Erythroblast (primary cell): ENCODE results near the gene PTGES.
"Not testable (repeated sequence)": the region's sequence is repeated elsewhere in the genome, so short reads cannot be mapped to it uniquely, and the experiment has no call there.

Experiments used
- DNase-seq, 2 experiments: peaks; one replicate each; lab custom pipeline; 2025; lab: John Stamatoyannopoulos, UW
- GATA1 ChIP-seq: IDR thresholded peaks from 2 replicates; pipeline ENCODE4 v1.6.1; 2011; ENCODE audit warnings: low read depth, mild to moderate bottlenecking, control low read depth, low read length, moderate library complexity
- POLR2A ChIP-seq: IDR thresholded peaks from 2 replicates; pipeline ENCODE4 v1.6.1; 2011; ENCODE audit warnings: mild to moderate bottlenecking, low read length

Gene PTGES, protein sequence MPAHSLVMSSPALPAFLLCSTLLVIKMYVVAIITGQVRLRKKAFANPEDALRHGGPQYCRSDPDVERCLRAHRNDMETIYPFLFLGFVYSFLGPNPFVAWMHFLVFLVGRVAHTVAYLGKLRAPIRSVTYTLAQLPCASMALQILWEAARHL

DNA sequence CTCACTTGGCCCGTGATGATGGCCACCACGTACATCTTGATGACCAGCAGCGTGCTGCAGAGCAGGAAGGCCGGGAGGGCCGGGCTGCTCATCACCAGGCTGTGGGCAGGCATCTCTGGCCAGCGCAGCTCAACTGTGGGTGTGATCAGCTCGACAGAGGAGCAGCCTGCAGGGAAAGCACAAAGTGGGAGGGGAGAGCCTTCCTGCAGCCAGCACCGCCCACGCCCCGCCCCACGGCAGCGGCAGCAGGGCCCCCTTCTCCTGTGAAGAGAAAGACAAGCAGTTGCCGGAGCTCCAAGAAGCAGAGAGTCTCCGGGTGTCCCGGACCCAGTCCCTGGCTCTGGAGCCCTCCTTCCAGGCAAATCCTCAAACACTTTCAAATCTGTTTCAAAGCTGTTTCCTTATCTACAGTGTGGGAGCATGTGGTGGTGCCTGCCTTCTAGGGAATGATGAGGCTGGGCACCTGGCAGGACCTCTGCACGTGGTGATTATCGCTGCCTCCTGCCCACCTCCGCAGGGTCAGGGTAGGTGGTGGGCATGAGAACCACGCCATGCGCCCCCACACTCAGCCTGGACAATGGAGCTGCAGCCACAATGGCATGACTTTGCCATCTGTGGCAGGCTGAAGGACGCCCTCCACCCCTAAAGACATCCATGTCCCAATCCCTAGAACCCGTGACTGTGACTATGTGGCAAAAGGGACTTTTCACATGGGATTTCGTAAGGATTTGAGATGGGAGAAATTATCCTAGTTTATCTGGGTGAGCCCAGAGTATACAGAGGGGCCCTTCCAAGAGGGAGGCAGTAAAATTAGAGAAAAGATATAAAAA lies at the start of gene PTGES:
Gene PTGES, minus strand, starts transcription at position 143 of the 830 bp plus-strand sequence. Its CDS starts 30 bp downstream, at position 113.
- peak; percentile 54 to 64 for DNase-seq
- no peak for TF ChIP-seq POLR2A
- TF ChIP-seq GATA1: no peak

DNA sequence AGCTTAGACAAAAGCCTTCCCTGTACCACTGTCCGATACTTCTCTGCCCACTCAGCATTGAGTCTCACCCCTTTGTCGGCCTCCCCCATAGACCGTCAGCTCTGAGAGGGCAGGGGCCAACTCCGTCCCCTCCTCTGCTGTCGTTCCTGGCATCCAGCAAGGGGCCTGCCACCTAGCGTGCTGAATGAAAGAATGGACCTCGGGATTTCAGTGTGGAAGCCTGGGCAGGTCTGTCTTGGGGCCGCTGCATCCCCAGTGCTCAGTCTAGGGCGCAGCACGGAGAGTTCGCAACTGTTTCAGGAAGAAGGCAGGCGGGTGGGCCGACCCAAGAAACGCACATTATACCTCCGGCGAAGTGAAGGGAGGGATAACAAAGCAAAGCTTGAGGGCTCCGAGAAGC lies 48.7 kb upstream of the PTGES start:
- TF ChIP-seq POLR2A: no peak
- no peak for TF ChIP-seq GATA1
- DNase-seq: no peak

DNA sequence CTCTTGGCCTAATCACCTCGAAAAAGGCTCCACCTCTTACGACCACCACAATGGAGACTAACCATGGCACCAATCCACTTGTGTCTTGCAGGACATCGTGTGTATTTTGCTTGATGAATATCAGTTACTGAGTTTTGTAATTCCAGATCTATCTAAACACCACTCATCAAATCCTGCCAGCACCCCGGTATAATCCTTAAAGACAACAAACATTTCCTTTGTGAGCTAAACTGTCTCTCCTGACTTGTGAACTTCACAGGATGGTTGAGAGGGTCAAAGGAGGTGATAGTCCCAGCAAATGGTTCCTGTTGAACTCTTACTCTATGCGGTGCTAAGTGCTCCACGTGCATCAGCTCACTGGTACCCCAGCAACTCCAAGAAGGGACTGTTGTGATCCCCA lies 46.1 kb upstream of the PTGES start:
- TF ChIP-seq GATA1: no peak
- TF ChIP-seq POLR2A: no peak
- no peak for DNase-seq

DNA sequence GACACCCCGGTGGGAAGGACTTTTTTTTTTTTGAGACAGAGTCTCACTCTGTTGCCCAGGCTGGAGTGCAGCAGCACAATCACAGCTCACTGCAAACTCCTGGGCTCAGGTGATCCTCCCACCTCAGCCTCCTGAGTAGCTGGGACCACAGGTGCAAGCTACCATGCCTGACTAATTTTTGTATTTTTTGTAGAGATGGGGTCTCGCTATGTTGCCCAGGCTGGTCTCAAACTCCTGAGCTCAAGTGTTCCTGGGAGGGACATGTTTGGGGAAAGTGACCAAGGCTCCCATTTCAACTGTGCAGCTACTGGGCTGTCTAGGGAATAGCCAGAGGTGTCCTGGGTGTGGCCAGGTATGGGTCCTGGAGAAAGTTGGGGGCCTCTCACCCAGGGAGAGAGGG lies 43.2 kb upstream of the PTGES start:
- DNase-seq: not testable (repeated sequence)

DNA sequence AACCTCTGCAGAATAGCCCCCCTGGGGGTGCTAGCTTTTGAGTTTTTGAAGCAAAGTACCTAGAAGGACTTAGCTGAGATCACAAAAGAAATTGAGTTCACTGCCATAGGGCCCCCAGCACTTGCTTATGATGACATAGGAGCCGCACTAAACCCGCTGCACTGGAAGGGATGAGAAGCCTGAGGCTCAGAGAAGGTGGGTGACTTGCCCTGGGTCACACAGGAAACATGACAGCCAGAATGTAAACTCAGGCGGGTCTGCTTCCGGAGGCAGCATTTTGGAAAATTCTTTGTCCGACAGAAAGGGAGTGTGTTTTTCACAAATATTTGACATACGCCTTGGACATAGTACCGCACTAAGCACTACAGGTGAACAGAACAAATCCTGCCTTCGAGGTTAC lies 41.7 kb upstream of the PTGES start:
- TF ChIP-seq GATA1 (no peak), POLR2A (no peak)
- no peak for DNase-seq

DNA sequence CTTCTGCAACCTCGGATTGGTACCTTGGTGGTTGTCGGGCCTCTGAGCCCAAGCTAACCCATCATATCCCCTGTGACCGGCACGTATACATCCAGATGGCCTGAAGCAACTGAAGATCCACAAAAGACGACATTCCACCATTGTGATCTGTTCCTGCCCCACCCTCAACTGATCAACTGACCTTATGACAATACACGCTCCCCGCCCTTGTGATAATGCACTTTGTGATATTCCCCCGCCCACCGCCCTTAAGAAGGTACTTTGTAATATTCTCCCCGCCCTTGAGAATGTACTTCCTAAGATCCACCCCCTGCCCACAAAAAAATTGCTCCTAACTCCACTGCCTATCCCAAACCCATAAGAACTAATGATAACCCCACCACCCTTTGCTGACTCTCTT lies 33.6 kb upstream of the PTGES start:
- TF ChIP-seq POLR2A: no peak
- no peak for TF ChIP-seq GATA1

DNA sequence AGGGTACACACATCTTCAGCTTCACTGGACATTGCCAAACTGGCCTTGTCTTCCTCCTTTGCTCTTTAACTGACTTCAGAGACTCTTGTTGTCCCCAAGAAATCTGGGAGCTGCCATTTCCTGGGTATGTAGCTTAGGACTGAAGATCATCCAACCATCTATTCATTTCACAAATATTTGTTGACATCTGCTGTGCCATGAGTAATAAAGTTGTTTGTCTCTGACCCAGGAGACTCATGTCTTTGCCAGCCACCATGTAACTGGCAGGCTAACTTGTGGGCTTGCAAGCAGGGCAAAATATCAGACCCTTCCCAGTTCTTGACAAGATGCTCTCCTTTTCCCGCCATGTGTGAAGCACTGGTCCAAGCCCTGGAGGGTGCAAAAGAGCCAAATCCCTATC lies 33.0 kb upstream of the PTGES start:
- TF ChIP-seq POLR2A: no peak
- TF ChIP-seq GATA1: no peak
- DNase-seq: no peak

More for the DNA sequence above, 33.6 kb upstream of the PTGES start:
- DNase-seq: peak in 1 of 2 experiments; percentile 41

DNA sequence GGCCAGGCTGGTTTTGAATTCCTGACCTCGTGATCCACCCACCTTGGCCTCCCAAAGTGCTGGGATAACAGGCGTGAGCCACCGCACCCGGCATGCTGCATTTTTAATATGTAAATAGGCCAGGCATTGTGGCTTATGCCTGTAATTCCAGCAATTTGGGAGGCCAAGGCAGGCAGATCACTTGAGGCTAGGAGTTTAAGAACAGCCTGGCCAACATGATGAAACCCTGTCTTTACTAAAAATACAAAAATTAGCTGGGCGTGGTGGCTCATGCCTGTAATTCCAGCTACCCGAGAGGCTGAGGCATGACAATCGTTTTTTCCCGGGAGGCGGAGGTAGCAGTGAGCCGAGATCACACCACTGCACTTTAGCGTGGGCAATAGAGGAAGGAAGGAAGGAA lies 32.1 kb upstream of the PTGES start:
- not testable (repeated sequence) for DNase-seq

DNA sequence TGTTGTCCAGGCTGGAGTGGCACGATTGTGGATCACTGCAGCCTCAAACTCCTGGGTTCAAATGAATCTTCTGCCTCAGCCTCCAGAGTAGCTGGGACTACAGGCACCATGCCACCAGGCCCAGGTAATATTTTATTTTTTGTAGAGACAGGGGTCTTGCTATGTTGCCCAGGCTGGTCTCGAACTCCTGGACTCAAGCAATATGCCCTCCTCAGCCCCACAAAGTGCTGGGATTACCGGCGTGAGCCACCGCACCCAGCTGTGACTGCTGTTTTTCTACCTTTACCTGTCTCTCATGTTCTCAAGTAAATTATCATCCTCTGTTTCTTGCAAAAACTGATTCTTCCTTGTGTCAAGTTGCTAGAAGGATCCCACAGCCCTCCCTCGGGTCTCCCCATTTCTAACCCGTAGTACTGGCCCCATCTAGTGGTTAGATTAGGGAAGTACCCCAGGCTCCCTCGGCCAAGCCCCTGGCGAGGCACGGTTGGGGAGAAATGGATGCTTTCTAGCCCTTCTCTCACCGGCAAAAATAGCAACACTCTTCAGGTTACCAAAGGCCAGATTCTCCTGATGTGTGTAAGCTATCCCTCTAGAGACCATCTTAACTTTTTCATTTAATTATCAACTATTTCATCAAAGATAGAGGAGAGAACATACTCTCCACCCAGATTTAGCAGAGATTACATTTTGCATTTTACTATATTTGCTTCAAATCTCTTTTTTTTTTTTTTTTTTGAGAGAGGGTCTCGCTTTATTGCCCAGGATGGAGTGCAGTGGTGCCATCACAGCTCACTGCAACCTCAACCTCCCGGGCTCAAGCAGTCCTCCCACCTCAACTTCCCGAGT lies 30.9 kb upstream of the PTGES start:
- TF ChIP-seq GATA1: no peak
- TF ChIP-seq POLR2A: no peak
- DNase-seq: peak; percentile 79 to 85

DNA sequence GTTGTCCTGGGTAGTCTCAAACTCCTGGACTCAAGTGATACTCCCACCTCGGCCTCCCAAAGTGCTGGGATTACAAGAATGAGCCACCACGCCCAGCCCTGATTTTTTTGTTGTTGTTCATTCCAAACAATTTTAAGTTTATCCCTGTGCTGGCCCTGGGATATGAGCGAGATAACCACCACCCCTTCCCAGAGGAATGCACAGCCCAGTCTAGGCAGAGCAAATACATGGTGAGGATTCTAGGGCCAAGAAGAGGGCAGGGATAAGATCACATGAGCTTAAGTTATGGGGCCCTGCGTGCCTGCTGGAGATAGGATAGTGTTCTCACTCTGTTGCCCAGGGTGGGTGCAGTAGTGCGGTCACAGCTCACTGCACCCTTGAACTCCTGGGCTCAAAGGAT lies 29.1 kb upstream of the PTGES start:
- TF ChIP-seq POLR2A (no peak), GATA1 (no peak)
- peak in 1 of 2 experiments; percentile 33 for DNase-seq

DNA sequence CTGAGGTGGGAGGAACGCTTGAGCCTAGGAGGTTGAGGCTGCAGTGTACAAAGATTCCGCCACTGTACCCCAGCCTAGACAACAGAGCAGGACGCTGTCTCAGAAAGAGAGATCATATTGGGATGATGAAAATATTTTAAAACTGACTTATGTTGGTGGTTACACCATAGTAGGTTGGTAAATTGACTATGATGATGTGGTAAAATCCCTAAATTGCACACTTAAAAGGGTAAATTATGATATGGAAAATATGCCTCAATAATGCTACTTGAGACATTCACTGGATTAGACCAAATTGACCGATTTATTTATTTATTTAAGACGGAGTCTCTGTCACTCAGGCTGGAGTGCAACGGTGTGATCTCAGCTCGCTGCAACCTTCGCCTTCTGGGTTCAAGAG lies 28.3 kb upstream of the PTGES start:
- TF ChIP-seq GATA1: no peak
- TF ChIP-seq POLR2A: no peak
- DNase-seq: no peak

DNA sequence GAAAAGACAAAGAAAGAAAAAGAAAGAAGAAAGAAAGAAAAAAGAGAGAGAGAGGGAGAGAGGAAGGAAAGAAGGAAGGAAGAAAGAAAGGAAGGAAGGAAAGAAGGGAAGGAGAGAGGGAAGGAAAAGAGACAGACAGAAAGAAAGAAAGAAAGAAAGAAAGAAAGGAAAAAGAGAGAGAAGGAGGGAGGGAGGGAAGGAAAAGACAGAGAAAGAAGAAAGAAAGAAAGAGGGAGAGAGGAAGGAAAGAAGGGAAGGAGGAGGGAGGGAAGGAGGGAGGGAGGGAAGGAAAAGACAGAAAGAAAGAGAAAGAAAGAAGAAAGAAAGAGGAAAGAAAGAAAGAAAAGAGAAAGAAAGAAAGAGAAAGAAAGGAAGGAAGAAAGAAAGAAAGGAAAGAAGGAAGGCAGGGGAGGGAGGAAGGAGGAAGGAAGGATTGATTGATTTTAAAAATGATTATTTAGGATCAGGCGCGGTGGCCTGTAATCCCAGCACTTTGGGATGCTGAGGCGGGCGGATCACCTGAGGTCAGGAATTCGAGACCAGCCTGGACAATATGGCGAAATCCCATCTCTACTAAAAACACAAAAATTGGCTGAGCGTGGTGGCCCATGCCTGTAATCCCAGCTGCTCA lies 26.8 kb upstream of the PTGES start:
- no peak for TF ChIP-seq GATA1
- TF ChIP-seq POLR2A: no peak
- DNase-seq: no peak

DNA sequence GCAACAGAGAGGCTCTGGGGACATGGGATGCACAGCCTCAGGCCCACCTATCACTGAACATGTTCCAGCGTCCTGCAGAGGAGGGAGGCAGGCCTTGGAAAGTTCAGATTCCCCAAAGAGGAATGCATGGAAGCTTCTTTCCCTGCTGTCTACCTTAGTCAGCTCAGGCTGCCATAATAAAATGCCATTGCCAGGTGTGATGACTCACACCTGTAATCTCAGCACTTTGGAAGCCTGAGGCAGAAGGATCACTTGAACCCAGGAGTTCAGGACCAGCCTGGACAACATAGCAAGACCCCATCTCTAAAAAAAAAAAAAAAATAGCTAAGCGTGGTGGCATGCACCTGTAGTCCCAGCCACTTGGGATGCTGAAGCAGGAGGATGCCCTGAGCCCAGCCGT lies 25.6 kb upstream of the PTGES start:
- TF ChIP-seq POLR2A (no peak), GATA1 (no peak)
- DNase-seq: no peak

DNA sequence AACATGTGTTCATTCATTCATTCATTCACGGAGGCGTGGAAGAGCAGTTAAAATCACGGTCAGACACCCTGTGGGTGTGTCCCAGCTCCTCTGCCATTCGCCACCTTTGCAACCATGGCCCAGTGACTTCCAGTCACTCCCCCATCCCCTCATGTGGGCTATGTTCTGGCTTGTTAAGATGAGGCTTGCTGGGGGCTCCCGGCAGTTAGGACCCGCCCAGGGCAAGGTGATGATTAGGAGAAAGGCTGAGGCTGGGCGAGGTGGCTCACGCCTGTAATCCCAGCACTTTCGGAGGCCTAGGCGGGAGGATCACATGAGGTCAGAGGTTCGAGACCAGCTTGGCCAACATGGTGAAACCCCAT lies 24.9 kb upstream of the PTGES start:
- TF ChIP-seq POLR2A (no peak), GATA1 (no peak)
- DNase-seq: no peak
